ENCODE measurements around the gene NECTIN4. TPM values are rescaled to one million over a fixed set of nuclear protein-coding genes. Genes with fewer than 3 reads are reported as not detected.

The NECTIN4 gene
- total and polyA plus RNA-seq, 7 donors, result 0.01 to 0.03 TPM; not detected in 5

GRCh38 chr1:161115132-161115711, 25.9 kb upstream of the NECTIN4 start:
- H3K27ac ChIP-seq, result peak overlapping the region; percentile 97
- peaks cover 63% of the 10 kb centered on the region for H3K4me1 ChIP-seq
- intact Hi-C loops (cut with DNase I), result no loop called here
- DNase-seq (peak; percentile 45 to 78), ATAC-seq (peak; percentile 56 to 74 (median 70))
- TF ChIP-seq CTCF (IDR thresholded peaks at IDR 0.05), result no peak
- WGBS, 3 donors, result 37 to 48% (median 39%) methylated on average over 12 of the region's 12 CpGs
- peaks cover 3 to 10% of the 10 kb centered on the region in 2 donors for H3K36me3 ChIP-seq (ENCODE audit: insufficient read depth in 1 of 2, low read depth in 1 of 2)
- H3K27me3 ChIP-seq (ENCODE audit: insufficient read depth in 3 of 3, low read length in 2 of 3), result no peaks in the 10 kb centered on the region
- no peaks in the 10 kb centered on the region for H3K9me3 ChIP-seq
- peak overlapping the region; percentile 83 for H3K4me3 ChIP-seq

- Histone ChIP-seq H3K27me3 (ENCODE audit: insufficient read depth in 3 of 3, low read length in 2 of 3) (no peaks in the 10 kb centered on the region), H3K9me3 (no peaks in the 10 kb centered on the region), H3K36me3 (ENCODE audit: insufficient read depth in 1 of 2, low read depth in 1 of 2) (peaks cover 3 to 10% of the 10 kb centered on the region in 2 donors), H3K4me3 (peak overlapping the region; percentile 83), H3K4me1 (peaks cover 58% of the 10 kb centered on the region), H3K27ac (peak overlapping the region; percentile 54)
- ATAC-seq, result peak in 1 of 4 donors; percentile 12
- TF ChIP-seq CTCF (IDR thresholded peaks at IDR 0.05), result no peak
- WGBS, 3 donors, result 51 to 81% (median 71%) methylated on average over 2 of the region's 2 CpGs
- intact Hi-C loops (cut with DNase I), result no loop called here
- DNase-seq, result no peak
Observed at GRCh38 chr1:161114556-161114955, 25.2 kb upstream of the NECTIN4 start.

GRCh38 chr1:161113915-161114314, 24.6 kb upstream of the NECTIN4 start:
- ATAC-seq (no peak), DNase-seq (no peak)
- intact Hi-C loops (cut with DNase I), result no loop called here
- peak overlapping the region; percentile 7 for H3K27ac ChIP-seq
- no peaks in the 10 kb centered on the region for H3K27me3 ChIP-seq (ENCODE audit: insufficient read depth in 3 of 3, low read length in 2 of 3)
- no peak for TF ChIP-seq CTCF (IDR thresholded peaks at IDR 0.05)
- H3K4me1 ChIP-seq, result peaks cover 52% of the 10 kb centered on the region
- no peaks in the 10 kb centered on the region for H3K9me3 ChIP-seq
- no peak overlapping the region for H3K4me3 ChIP-seq
- peaks cover 3 to 12% of the 10 kb centered on the region in 2 donors for H3K36me3 ChIP-seq (ENCODE audit: insufficient read depth in 1 of 2, low read depth in 1 of 2)
- WGBS, 3 donors, result 85 to 90% (median 85%) methylated on average over 1 of the region's 1 CpG

- no peaks in the 10 kb centered on the region for H3K27me3 ChIP-seq (ENCODE audit: insufficient read depth in 3 of 3, low read length in 2 of 3)
- no peak for TF ChIP-seq CTCF (IDR thresholded peaks at IDR 0.05)
- H3K4me1 ChIP-seq, result peaks cover 43% of the 10 kb centered on the region
- no peaks in the 10 kb centered on the region for H3K9me3 ChIP-seq
- H3K36me3 ChIP-seq (ENCODE audit: insufficient read depth in 1 of 2, low read depth in 1 of 2), result peaks cover 3 to 12% of the 10 kb centered on the region in 2 donors
- ATAC-seq, result no peak
- H3K27ac ChIP-seq, result no peak overlapping the region
- no peak for DNase-seq
- H3K4me3 ChIP-seq, result no peak overlapping the region
- intact Hi-C loops (cut with DNase I), result no loop called here
- WGBS, 3 donors, result 81 to 95% (median 86%) methylated on average over 2 of the region's 2 CpGs
Observed at GRCh38 chr1:161111527-161111926, 22.2 kb upstream of the NECTIN4 start.

- no peak for TF ChIP-seq CTCF (IDR thresholded peaks at IDR 0.05)
- Histone ChIP-seq H3K27ac (no peak overlapping the region), H3K27me3 (ENCODE audit: insufficient read depth in 3 of 3, low read length in 2 of 3) (no peaks in the 10 kb centered on the region), H3K9me3 (no peaks in the 10 kb centered on the region), H3K36me3 (ENCODE audit: insufficient read depth in 1 of 2, low read depth in 1 of 2) (peaks cover 3 to 12% of the 10 kb centered on the region in 2 donors), H3K4me1 (peaks cover 39% of the 10 kb centered on the region), H3K4me3 (no peak overlapping the region)
- intact Hi-C loops (cut with DNase I), result no loop called here
- WGBS, 3 donors, result 93 to 96% (median 94%) methylated on average over 3 of the region's 3 CpGs
- ATAC-seq (no peak), DNase-seq (no peak)
Observed at GRCh38 chr1:161111117-161111516, 21.8 kb upstream of the NECTIN4 start.
